Osteoblast (primary cell): ENCODE data around the gene JHY. TPM values are rescaled to one million over a fixed set of nuclear protein-coding genes. Genes with fewer than 3 reads are reported as not detected.

ENCODE experiments used
- DNase-seq: peaks from one replicate; pipeline ENCODE4 v3.0.0; 2011; ENCODE audit warnings: low spot score, mixed read lengths; ENCODE audit not compliant: insufficient read length; ENCODE audit errors: missing footprints
- H2AFZ ChIP-seq: 2 replicates; pipeline ENCODE4 v1.6.0; 2011; ENCODE audit warnings: mild to moderate bottlenecking, low read length
- H3K27ac ChIP-seq: 2 replicates; pipeline ENCODE4 v1.5.1; 2011; ENCODE audit warnings: mild to moderate bottlenecking, low read depth, low read length, moderate library complexity
- H3K27me3 ChIP-seq: 2 replicates; pipeline ENCODE4 v1.6.0; 2012; ENCODE audit warnings: mild to moderate bottlenecking, control low read depth, inconsistent platforms, low read length, moderate library complexity; ENCODE audit not compliant: insufficient read depth
- H3K36me3 ChIP-seq: 2 replicates; pipeline ENCODE4 v1.5.1; 2011; ENCODE audit warnings: mild to moderate bottlenecking, low read length, control low read depth, moderate library complexity; ENCODE audit not compliant: insufficient read depth
- H3K4me1 ChIP-seq: 2 replicates; pipeline ENCODE4 v1.5.1; 2011; ENCODE audit warnings: mild to moderate bottlenecking, low read length, control low read depth, moderate library complexity; ENCODE audit not compliant: insufficient read depth
- H3K4me2 ChIP-seq: 2 replicates; pipeline ENCODE4 v1.6.0; 2011; ENCODE audit warnings: mild to moderate bottlenecking, low read length; ENCODE audit not compliant: insufficient read depth
- H3K4me3 ChIP-seq: fragments of 200-600 bp; sonication (generic); 3 replicates; pipeline ENCODE4 v1.5.1; 2012; ENCODE audit warnings: mild to moderate bottlenecking, low read length, inconsistent platforms; ENCODE audit not compliant: insufficient read depth
- H3K79me2 ChIP-seq: 2 replicates; pipeline ENCODE4 v1.6.0; 2012; ENCODE audit warnings: mild to moderate bottlenecking, low read length, control low read depth, inconsistent platforms; ENCODE audit not compliant: insufficient read depth
- H3K9me3 ChIP-seq: 2 replicates; pipeline ENCODE4 v1.5.1; 2011; ENCODE audit warnings: low read depth, low read length, control low read depth
- H4K20me1 ChIP-seq: 2 replicates; pipeline ENCODE4 v1.6.0; 2012; ENCODE audit warnings: mild to moderate bottlenecking, low read length, control low read depth; ENCODE audit not compliant: insufficient read depth
- CTCF ChIP-seq: IDR thresholded peaks from 2 replicates; pipeline ENCODE4 v1.5.1; 2011; ENCODE audit warnings: mild to moderate bottlenecking, low read depth, low read length, moderate library complexity; ENCODE audit errors: extremely low read depth
- total RNA-seq: library from RNA; depleted of rRNA; stranded (reverse); fragments of >200 nt; gene quantifications from 2 replicates; pipeline ENCODE4 v1.2.3, GENCODE V29; 2012

The JHY gene
- total RNA-seq, 1 donor = 12.7 TPM

GRCh38 chr11:122851366-122851966 is 31.1 kb upstream of the JHY start:
- Histone ChIP-seq H4K20me1 (no peaks in the 10 kb centered on the region), H3K4me1 (peaks cover 22% of the 10 kb centered on the region), H3K4me3 (no peak overlapping the region), H3K36me3 (no peaks in the 10 kb centered on the region), H3K27ac (no peak overlapping the region), H3K79me2 (no peaks in the 10 kb centered on the region), H2AFZ (no peak overlapping the region), H3K27me3 (no peaks in the 10 kb centered on the region), H3K9me3 (no peaks in the 10 kb centered on the region), H3K4me2 (no peak overlapping the region)
- no peak for TF ChIP-seq CTCF
- DNase-seq = no peak

DNA sequence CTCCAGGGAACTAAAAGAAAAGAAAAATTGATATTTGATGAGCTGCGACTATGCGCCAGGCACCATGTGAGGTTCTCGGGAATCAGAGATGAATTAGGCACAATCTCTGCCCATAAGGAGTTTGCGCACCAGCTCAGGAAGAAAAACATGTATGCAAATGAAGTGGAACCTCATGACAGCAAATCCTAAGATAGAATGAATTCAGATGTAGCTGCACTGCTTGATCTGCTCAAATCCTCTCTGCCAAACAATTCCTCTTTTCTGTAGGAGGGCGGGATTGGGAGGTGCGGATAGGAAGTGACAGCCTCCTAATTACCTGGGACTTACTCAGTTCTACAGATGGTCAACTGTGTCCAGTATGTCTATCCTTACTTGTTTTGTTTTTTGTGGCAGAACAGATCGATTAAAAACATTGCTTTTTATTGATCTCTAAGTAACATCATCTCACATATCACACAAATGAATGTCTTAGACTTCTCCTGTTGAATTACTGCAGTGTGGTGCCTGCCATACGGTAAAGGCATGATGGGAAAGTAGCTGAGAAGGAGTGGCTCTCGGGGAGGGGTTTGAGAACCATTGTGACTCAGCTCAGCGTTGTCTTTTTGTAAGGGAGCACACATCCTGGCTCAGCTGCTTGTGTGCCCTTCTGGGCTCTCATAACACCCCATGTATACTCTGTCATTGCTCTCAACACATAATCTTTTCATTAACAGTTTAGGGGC is 30.3 kb upstream of the JHY start:
- H3K79me2 ChIP-seq = no peaks in the 10 kb centered on the region
- H2AFZ ChIP-seq = peak overlapping the region; percentile 61
- TF ChIP-seq CTCF = no peak
- H3K4me2 ChIP-seq = no peak overlapping the region
- no peaks in the 10 kb centered on the region for H4K20me1 ChIP-seq
- H3K27me3 ChIP-seq = no peaks in the 10 kb centered on the region
- DNase-seq = peak; percentile 34
- H3K27ac ChIP-seq = peak overlapping the region; percentile 0
- H3K4me3 ChIP-seq = no peak overlapping the region
- peaks cover 25% of the 10 kb centered on the region for H3K4me1 ChIP-seq
- H3K36me3 ChIP-seq = no peaks in the 10 kb centered on the region
- H3K9me3 ChIP-seq = no peaks in the 10 kb centered on the region

- no peaks in the 10 kb centered on the region for H3K9me3 ChIP-seq
- no peaks in the 10 kb centered on the region for H3K27me3 ChIP-seq
- H2AFZ ChIP-seq = peak overlapping the region; percentile 61
- no peak overlapping the region for H3K4me3 ChIP-seq
- H3K36me3 ChIP-seq = no peaks in the 10 kb centered on the region
- H3K4me1 ChIP-seq = peaks cover 25% of the 10 kb centered on the region
- no peak for TF ChIP-seq CTCF
- no peak for DNase-seq
- H3K4me2 ChIP-seq = no peak overlapping the region
- H3K27ac ChIP-seq = no peak overlapping the region
- H4K20me1 ChIP-seq = no peaks in the 10 kb centered on the region
- no peaks in the 10 kb centered on the region for H3K79me2 ChIP-seq
These were observed 29.8 kb upstream of the JHY start for GRCh38 chr11:122852796-122853160.

GRCh38 chr11:122853261-122853660 is 29.3 kb upstream of the JHY start:
- Histone ChIP-seq H3K27ac (no peak overlapping the region), H2AFZ (no peak overlapping the region), H3K4me1 (peaks cover 25% of the 10 kb centered on the region), H3K27me3 (no peaks in the 10 kb centered on the region), H3K4me2 (no peak overlapping the region), H4K20me1 (no peaks in the 10 kb centered on the region), H3K4me3 (no peak overlapping the region), H3K9me3 (no peaks in the 10 kb centered on the region), H3K36me3 (no peaks in the 10 kb centered on the region), H3K79me2 (no peaks in the 10 kb centered on the region)
- TF ChIP-seq CTCF = no peak
- DNase-seq = no peak
